ENCODE data around the gene CHKA. TPM values are rescaled to one million over a fixed set of nuclear protein-coding genes. Genes with fewer than 3 reads are reported as not detected.

CHKA gene
- total and polyA plus RNA-seq, 2 of the 8 experiments (the other 6 are each of a cell fraction or from before 2014, with no cell fraction given), result 61.2 to 86.6 TPM

DNA sequence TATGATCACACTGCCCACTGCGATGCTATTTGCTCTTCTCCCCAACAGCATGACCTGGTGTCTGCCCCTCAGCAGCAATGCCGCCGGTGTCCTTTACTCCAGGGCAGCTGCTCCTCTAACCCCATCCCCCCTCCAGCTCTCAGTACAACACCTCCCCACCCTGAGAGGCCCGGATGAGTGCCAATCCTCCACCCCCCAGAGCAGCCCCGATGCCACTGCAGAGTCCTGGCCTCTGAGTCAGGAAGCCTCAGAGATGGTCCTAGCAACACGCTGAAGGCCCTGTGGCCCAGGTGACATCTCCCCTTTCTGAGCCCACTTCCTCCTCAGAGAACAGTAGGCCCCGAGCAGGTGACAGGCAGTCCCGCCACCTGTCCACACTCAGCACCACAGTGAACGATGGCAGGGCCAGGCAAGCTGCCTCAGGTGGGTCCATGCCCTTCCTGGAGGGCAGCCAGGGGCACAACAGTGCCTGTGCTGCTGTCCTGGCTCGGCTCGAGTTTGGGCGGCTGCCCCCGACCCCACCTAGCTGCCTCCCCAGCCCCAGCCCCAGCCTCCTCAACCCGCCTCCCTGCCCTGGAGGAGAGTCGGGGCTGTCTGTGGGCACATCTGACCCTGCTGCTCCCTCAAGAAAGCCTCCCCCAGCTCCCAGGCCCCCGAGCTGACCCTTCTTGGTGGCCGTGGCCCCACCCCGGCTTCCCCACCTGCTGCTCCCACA, 94.6 kb downstream of the CHKA start (continued):
- TF ChIP-seq, protein P1, sequence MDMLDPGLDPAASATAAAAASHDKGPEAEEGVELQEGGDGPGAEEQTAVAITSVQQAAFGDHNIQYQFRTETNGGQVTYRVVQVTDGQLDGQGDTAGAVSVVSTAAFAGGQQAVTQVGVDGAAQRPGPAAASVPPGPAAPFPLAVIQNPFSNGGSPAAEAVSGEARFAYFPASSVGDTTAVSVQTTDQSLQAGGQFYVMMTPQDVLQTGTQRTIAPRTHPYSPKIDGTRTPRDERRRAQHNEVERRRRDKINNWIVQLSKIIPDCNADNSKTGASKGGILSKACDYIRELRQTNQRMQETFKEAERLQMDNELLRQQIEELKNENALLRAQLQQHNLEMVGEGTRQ (IDR thresholded peaks at IDR 0.05; ENCODE audit: low read length), result no peak

Measured in H1 (cell line).